OCI-LY7 (cell line): ENCODE measurements around the gene AMBN. TPM values are rescaled to one million over a fixed set of nuclear protein-coding genes. Genes with fewer than 3 reads are reported as not detected.

ENCODE experiments used
- BruUV-seq: library from RNA; stranded (reverse); fragments of 400-500 nt; replicated peaks from 2 replicates; lab custom pipeline; 2021; lab: Mats Ljungman, UMichigan
- CTCF ChIA-PET: fragments of 300-600 bp; sonication (Branson Sonifier 250); formaldehyde crosslinking; loops from one replicate; lab custom pipeline; 2022; ENCODE audit warnings: antibody characterized with exemption; ENCODE audit not compliant: unreplicated experiment; lab: Charles Lee
- POLR2A ChIA-PET: fragments of 300-600 bp; sonication (Branson Sonifier 250); formaldehyde crosslinking; loops from one replicate; lab custom pipeline; 2022; ENCODE audit warnings: antibody characterized with exemption; lab: Charles Lee
- DNase-seq: peaks from one replicate; pipeline ENCODE4 v3.0.0-alpha.2; 2015; ENCODE audit warnings: low spot score
- H2AFZ ChIP-seq: fragments of 200-600 bp; sonication (generic), shearing (Covaris generic); 2 replicates; pipeline ENCODE4 v1.6.1; 2014; ENCODE audit warnings: mild to moderate bottlenecking, antibody characterized with exemption, low read length, moderate library complexity
- H3K27ac ChIP-seq: fragments of 200-600 bp; sonication (generic); 2 replicates; pipeline ENCODE4 v1.5.1; 2014; ENCODE audit warnings: mixed run types, low read depth, mild to moderate bottlenecking, moderate library complexity, low read length, inconsistent platforms; ENCODE audit not compliant: poor library complexity, severe bottlenecking
- H3K36me3 ChIP-seq: fragments of 200-600 bp; sonication (generic); 2 replicates; pipeline ENCODE4 v1.6.1; 2014; ENCODE audit warnings: mild to moderate bottlenecking, antibody characterized with exemption, low read length, moderate library complexity, mixed read lengths; ENCODE audit not compliant: insufficient read depth
- H3K4me1 ChIP-seq: fragments of 200-600 bp; sonication (generic); 2 replicates; pipeline ENCODE4 v1.5.1; 2014; ENCODE audit warnings: mild to moderate bottlenecking, low read length; ENCODE audit not compliant: insufficient read depth, poor library complexity, severe bottlenecking
- H3K4me2 ChIP-seq: fragments of 200-600 bp; sonication (generic); 2 replicates; pipeline ENCODE4 v1.6.1; 2014; ENCODE audit warnings: mild to moderate bottlenecking, low read length
- H3K4me3 ChIP-seq: fragments of 200-600 bp; sonication (generic); 2 replicates; pipeline ENCODE4 v1.5.1; 2014; ENCODE audit warnings: mild to moderate bottlenecking, low read depth, low read length; ENCODE audit not compliant: poor library complexity, severe bottlenecking
- H3K79me2 ChIP-seq: fragments of 200-600 bp; sonication (generic); 2 replicates; pipeline ENCODE4 v1.6.1; 2016; ENCODE audit warnings: low read depth, mild to moderate bottlenecking, low read length, moderate library complexity, mixed read lengths; ENCODE audit not compliant: insufficient read depth
- H3K9me2 ChIP-seq: fragments of 200-600 bp; sonication (generic); 2 replicates; pipeline ENCODE4 v1.6.1; 2016; ENCODE audit warnings: mild to moderate bottlenecking, low read length, mixed read lengths; ENCODE audit not compliant: insufficient read depth
- H3K9me3 ChIP-seq: fragments of 200-600 bp; sonication (generic); 2 replicates; pipeline ENCODE4 v1.6.1; 2014; ENCODE audit warnings: mild to moderate bottlenecking, mixed run types, low read length, mixed read lengths
- H4K20me1 ChIP-seq: fragments of 200-600 bp; sonication (generic); 2 replicates; pipeline ENCODE4 v1.6.1; 2014; ENCODE audit warnings: mild to moderate bottlenecking, antibody characterized with exemption, low read length, moderate library complexity, mixed read lengths; ENCODE audit not compliant: insufficient read depth
- EZH2phosphoT487 ChIP-seq: fragments of 200-600 bp; sonication (generic); IDR thresholded peaks from 2 replicates; pipeline ENCODE4 v1.6.1; 2018; ENCODE audit warnings: low read depth, borderline replicate concordance, mild to moderate bottlenecking, mixed run types, antibody characterized with exemption, low read length, moderate library complexity, mixed read lengths
- intact Hi-C: fragments of 100-400 bp; cut with micrococcal nuclease; formaldehyde crosslinking; loops from one replicate; pipeline ENCODE4 v1.10.0; 2022; ENCODE audit not compliant: unreplicated experiment
- total RNA-seq, 2 experiments: library from RNA; depleted of rRNA in 1 of 2; stranded (reverse); fragments of >200 nt in 1 of 2; shearing (Covaris generic) in 1 of 2; gene quantifications; 2 replicates each; pipeline ENCODE4 v1.2.3, GENCODE V29; 2014 to 2022
- TF ChIP-seq, protein P1 (sequence below): fragments of 200-600 bp; sonication (generic); conservative IDR thresholded peaks from 2 replicates; pipeline ENCODE4 v1.5.1; 2014; ENCODE audit warnings: mild to moderate bottlenecking, antibody characterized with exemption, low read length, moderate library complexity, mixed read lengths

AMBN gene
- total RNA-seq, 2 experiments from 2014 or later: not detected

- no peak overlapping the region for H3K27ac ChIP-seq
- intact Hi-C loops: no loop called here
- H4K20me1 ChIP-seq: no peaks in the 10 kb centered on the region
- no peak for TF ChIP-seq EZH2phosphoT487
- TF ChIP-seq, protein P1, sequence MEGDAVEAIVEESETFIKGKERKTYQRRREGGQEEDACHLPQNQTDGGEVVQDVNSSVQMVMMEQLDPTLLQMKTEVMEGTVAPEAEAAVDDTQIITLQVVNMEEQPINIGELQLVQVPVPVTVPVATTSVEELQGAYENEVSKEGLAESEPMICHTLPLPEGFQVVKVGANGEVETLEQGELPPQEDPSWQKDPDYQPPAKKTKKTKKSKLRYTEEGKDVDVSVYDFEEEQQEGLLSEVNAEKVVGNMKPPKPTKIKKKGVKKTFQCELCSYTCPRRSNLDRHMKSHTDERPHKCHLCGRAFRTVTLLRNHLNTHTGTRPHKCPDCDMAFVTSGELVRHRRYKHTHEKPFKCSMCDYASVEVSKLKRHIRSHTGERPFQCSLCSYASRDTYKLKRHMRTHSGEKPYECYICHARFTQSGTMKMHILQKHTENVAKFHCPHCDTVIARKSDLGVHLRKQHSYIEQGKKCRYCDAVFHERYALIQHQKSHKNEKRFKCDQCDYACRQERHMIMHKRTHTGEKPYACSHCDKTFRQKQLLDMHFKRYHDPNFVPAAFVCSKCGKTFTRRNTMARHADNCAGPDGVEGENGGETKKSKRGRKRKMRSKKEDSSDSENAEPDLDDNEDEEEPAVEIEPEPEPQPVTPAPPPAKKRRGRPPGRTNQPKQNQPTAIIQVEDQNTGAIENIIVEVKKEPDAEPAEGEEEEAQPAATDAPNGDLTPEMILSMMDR: no peak
- H2AFZ ChIP-seq: no peak overlapping the region
- no peaks in the 10 kb centered on the region for H3K9me3 ChIP-seq
- H3K9me2 ChIP-seq: no peaks in the 10 kb centered on the region
- H3K36me3 ChIP-seq: no peaks in the 10 kb centered on the region
- DNase-seq: no peak
- POLR2A ChIA-PET: no interaction called here
- H3K4me2 ChIP-seq: no peak overlapping the region
- H3K4me3 ChIP-seq: no peak overlapping the region
- no peaks in the 10 kb centered on the region for H3K4me1 ChIP-seq
- CTCF ChIA-PET: no interaction called here
- no peaks in the 10 kb centered on the region for H3K79me2 ChIP-seq
- BruUV-seq: no TSS peak
Measured at GRCh38 chr4:70556856-70557255, 35.2 kb upstream of the AMBN start.

DNA sequence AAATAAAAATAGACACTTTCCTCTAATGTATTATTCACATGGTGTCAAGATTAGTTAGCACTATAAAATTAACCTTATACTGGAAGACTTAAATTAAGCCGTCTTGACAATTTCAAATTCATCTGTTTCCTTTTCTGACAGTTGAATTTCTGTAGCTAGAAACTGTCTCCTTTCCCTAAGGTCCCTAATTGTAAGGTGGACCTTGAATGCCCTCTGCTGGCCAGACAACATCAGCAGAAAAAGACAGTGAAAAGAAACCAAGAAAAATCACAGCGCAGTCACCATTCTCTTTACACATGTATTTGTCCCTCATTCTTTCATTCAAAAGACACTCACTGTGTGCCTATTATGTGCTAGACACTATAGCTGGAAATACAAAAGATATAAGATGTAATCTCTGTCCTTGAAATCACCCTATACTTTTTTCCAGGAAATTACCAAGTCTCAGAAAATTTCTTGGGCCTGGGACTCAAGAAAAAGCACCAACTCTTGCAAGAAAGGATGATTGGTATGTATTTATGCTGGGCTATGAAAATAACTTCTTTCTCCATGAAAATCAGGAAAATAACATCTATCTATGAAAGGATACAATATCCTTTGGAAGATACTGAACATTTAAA, 32.7 kb upstream of the AMBN start:
- no peaks in the 10 kb centered on the region for H3K4me1 ChIP-seq
- CTCF ChIA-PET: no interaction called here
- no peak overlapping the region for H3K4me2 ChIP-seq

More for the DNA sequence above, 32.7 kb upstream of the AMBN start:
- no peak overlapping the region for H3K27ac ChIP-seq
- H3K36me3 ChIP-seq: no peaks in the 10 kb centered on the region
- peak; percentile 55 for DNase-seq
- H2AFZ ChIP-seq: peak overlapping the region; percentile 28; the same call in 1 of the 2 replicates
- POLR2A ChIA-PET: interaction anchor here (0.5 to 0.8 kb wide), 3 partner anchors 31 to 812 kb away, joined by 3 read pairs; no protein-coding TSS in a partner anchor
- intact Hi-C loops: no loop called here
- H3K9me3 ChIP-seq: no peaks in the 10 kb centered on the region
- H3K79me2 ChIP-seq: no peaks in the 10 kb centered on the region
- H4K20me1 ChIP-seq: no peaks in the 10 kb centered on the region
- no peaks in the 10 kb centered on the region for H3K9me2 ChIP-seq
- no TSS peak for BruUV-seq
- no peak overlapping the region for H3K4me3 ChIP-seq
- TF ChIP-seq, protein P1: peak; percentile 93
- no peak for TF ChIP-seq EZH2phosphoT487
